NCI-H2171 (cell line): ENCODE measurements around the gene KLK5.
A peak's percentile ranks its signal among the peaks of the same experiment; 100 is the strongest.

Experiments
- DNase-seq: peaks from one replicate; lab custom pipeline; 2025; lab: John Stamatoyannopoulos, UW

The KLK5 gene

GRCh38 chr19:50968716-50969412, 16.0 kb upstream of the KLK5 start:
- DNase-seq: no peak

GRCh38 chr19:50967929-50968715, 15.3 kb upstream of the KLK5 start:
- DNase-seq: no peak

- DNase-seq: no peak
Observed at GRCh38 chr19:50964266-50964665, 11.4 kb upstream of the KLK5 start.

- DNase-seq: no peak
Observed at GRCh38 chr19:50963381-50963780, 10.5 kb upstream of the KLK5 start.

- no peak for DNase-seq
Observed at GRCh38 chr19:50962245-50962644, 9.4 kb upstream of the KLK5 start.

- no peak for DNase-seq
Observed at GRCh38 chr19:50959731-50960500, 7.1 kb upstream of the KLK5 start.

GRCh38 chr19:50957587-50957986, 4.7 kb upstream of the KLK5 start:
- DNase-seq: no peak

GRCh38 chr19:50949861-50950260, 3.0 kb downstream of the KLK5 start:
- DNase-seq: no peak

GRCh38 chr19:50947123-50947522, 5.7 kb downstream of the KLK5 start:
- DNase-seq: no peak

GRCh38 chr19:50944795-50945194, 8.0 kb downstream of the KLK5 start:
- no peak for DNase-seq

GRCh38 chr19:50943074-50943828, 9.6 kb downstream of the KLK5 start:
- no peak for DNase-seq

GRCh38 chr19:50939596-50939995, 13.2 kb downstream of the KLK5 start:
- DNase-seq: no peak

- DNase-seq: no peak
Observed at GRCh38 chr19:50933640-50934039, 19.2 kb downstream of the KLK5 start.

GRCh38 chr19:50932690-50933083, 20.2 kb downstream of the KLK5 start:
- no peak for DNase-seq

GRCh38 chr19:50932018-50932689, 20.7 kb downstream of the KLK5 start:
- no peak for DNase-seq

GRCh38 chr19:50931023-50931422, 21.8 kb downstream of the KLK5 start:
- DNase-seq: no peak

GRCh38 chr19:50928831-50929230, 24.0 kb downstream of the KLK5 start:
- no peak for DNase-seq

- DNase-seq: no peak
Observed at GRCh38 chr19:50926144-50926543, 26.7 kb downstream of the KLK5 start.

- DNase-seq: no peak
Observed at GRCh38 chr19:50925734-50926133, 27.1 kb downstream of the KLK5 start.

- DNase-seq: no peak
Observed at GRCh38 chr19:50924586-50924985, 28.3 kb downstream of the KLK5 start.

GRCh38 chr19:50922317-50922853, 30.5 kb downstream of the KLK5 start:
- peak; percentile 65 for DNase-seq
